ENCODE measurements around the gene NYNRIN. TPM values are rescaled to one million over a fixed set of nuclear protein-coding genes. Genes with fewer than 3 reads are reported as not detected.
"Not testable (repeated sequence)": the region's sequence is repeated elsewhere in the genome, so short reads cannot be mapped to it uniquely, and the experiment has no call there.

Gene NYNRIN
- total RNA-seq, 4 donors from 2014 or later = 18.5 to 43.6 (median 29.8) TPM

DNA sequence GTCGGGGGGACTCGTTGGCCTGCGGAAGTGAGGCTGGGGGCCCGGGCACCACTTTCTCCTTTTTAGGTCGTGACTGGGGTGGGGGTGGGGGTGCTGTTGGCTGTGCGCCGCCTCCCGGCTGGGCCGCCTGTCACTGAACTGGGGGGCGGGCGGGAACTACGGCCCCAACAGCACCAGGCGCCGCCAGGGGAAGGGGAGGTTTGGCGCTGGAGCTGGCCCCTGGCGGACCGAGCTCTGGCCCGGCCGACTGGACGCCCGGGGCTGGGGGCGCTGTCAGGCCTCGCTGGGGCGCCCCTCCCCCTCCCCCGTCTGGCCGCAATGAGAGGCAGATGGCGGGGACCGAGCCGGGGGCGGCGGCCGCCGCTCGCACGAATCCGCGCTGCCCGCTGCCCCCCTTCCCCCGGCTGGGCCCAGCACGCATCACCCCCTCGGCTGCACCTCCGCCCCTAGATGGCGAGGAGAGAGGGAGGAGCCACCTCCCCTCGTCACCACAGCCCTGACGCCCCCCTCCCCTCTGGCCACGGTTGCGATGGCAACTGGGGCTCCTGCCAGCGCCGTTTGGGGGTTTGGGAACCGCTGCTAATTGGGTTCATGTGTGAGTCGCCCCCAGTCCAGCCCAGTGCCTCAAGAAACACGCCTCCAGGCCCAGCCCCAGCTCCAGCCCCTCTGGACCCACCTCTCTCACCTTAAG lies 30.1 kb upstream of the NYNRIN start:
- H3K4me1 ChIP-seq = peaks cover 49% of the 10 kb centered on the region
- H3K4me3 ChIP-seq = peak overlapping the region; percentile 63
- H3K36me3 ChIP-seq = peaks cover 7% of the 10 kb centered on the region
- peak overlapping the region; percentile 94 for H3K27ac ChIP-seq
- H3K27me3 ChIP-seq = peaks cover 3% of the 10 kb centered on the region
- DNase-seq (ENCODE audit: low spot score in 2 of 2) = peak; percentile 85 to 87
- TF ChIP-seq EP300 (IDR thresholded peaks at IDR 0.05) (no peak), CTCF (IDR thresholded peaks at IDR 0.05) (no peak), POLR2A (IDR thresholded peaks at IDR 0.05) (peak in 1 of 2 donors; percentile 55), POLR2AphosphoS5 (IDR thresholded peaks at IDR 0.05) (no peak)
- no peaks in the 10 kb centered on the region for H3K9me3 ChIP-seq
- 10% methylated on average over 4 of the region's 52 CpGs for WGBS

GRCh38 chr14:24369463-24369862 lies 29.3 kb upstream of the NYNRIN start:
- H3K4me3 ChIP-seq = peak overlapping the region; percentile 63
- no peak for DNase-seq (ENCODE audit: low spot score in 2 of 2)
- peaks cover 49% of the 10 kb centered on the region for H3K4me1 ChIP-seq
- H3K9me3 ChIP-seq = no peaks in the 10 kb centered on the region
- H3K36me3 ChIP-seq = peaks cover 7% of the 10 kb centered on the region
- TF ChIP-seq POLR2A (IDR thresholded peaks at IDR 0.05) (no peak), POLR2AphosphoS5 (IDR thresholded peaks at IDR 0.05) (no peak), EP300 (IDR thresholded peaks at IDR 0.05) (no peak)
- H3K27me3 ChIP-seq = peaks cover 3% of the 10 kb centered on the region
- H3K27ac ChIP-seq = peak overlapping the region; percentile 94
- WGBS = 71% methylated on average over 18 of the region's 20 CpGs

DNA sequence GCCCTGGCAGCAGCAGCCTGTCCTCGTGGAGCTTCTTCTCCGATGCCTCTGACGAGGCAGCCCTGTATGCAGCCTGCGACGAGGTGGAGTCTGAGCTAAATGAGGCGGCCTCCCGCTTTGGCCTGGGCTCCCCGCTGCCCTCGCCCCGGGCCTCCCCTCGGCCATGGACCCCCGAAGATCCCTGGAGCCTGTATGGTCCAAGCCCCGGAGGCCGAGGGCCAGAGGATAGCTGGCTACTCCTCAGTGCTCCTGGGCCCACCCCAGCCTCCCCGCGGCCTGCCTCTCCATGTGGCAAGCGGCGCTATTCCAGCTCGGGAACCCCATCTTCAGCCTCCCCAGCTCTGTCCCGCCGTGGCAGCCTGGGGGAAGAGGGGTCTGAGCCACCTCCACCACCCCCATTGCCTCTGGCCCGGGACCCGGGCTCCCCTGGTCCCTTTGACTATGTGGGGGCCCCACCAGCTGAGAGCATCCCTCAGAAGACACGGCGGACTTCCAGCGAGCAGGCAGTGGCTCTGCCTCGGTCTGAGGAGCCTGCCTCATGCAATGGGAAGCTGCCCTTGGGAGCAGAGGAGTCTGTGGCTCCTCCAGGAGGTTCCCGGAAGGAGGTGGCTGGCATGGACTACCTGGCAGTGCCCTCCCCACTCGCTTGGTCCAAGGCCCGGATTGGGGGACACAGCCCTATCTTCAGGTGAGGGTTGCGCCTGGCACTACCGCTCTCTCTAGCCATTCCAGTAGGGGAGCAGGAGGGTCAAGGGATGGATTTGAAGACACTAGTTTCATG lies 28.7 kb upstream of the NYNRIN start:
- Histone ChIP-seq H3K36me3 (peaks cover 7% of the 10 kb centered on the region), H3K27me3 (peaks cover 3% of the 10 kb centered on the region), H3K9me3 (no peaks in the 10 kb centered on the region), H3K27ac (peak overlapping the region; percentile 94), H3K4me1 (peaks cover 46% of the 10 kb centered on the region), H3K4me3 (peak overlapping the region; percentile 63)
- DNase-seq (ENCODE audit: low spot score in 2 of 2) = no peak
- no peak for TF ChIP-seq CTCF (IDR thresholded peaks at IDR 0.05)
- 73% methylated on average over 11 of the region's 32 CpGs for WGBS

GRCh38 chr14:24370748-24371147 lies 28.1 kb upstream of the NYNRIN start:
- H3K4me3 ChIP-seq = no peak overlapping the region
- H3K36me3 ChIP-seq = peaks cover 7% of the 10 kb centered on the region
- H3K4me1 ChIP-seq = peaks cover 39% of the 10 kb centered on the region
- peaks cover 3% of the 10 kb centered on the region for H3K27me3 ChIP-seq
- TF ChIP-seq EP300 (IDR thresholded peaks at IDR 0.05) = no peak
- TF ChIP-seq POLR2A (IDR thresholded peaks at IDR 0.05) = no peak
- TF ChIP-seq POLR2AphosphoS5 (IDR thresholded peaks at IDR 0.05) = no peak
- TF ChIP-seq CTCF (IDR thresholded peaks at IDR 0.05) = no peak
- no peak for DNase-seq (ENCODE audit: low spot score in 2 of 2)
- no peaks in the 10 kb centered on the region for H3K9me3 ChIP-seq
- 63% methylated on average over 1 of the region's 1 CpG for WGBS
- H3K27ac ChIP-seq = no peak overlapping the region

DNA sequence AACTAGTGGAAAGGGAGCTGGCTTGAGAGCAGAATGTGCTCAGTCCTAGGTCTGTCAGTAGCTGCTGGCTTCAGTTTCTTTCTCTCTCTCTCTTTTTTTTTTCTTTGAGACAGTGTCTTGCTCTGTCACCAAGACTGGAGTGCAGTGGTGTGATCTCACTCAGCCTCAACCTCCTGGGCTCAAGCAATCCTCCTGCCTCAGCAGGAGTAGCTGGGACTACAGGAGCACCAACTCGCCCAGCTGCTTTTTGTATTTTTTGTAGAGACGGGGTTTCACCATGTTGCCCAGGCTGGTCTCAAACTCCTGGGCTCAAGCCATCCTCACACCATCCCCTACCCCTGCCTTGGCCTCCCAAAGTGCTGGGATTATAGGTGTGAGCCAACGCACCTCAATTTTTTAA lies 27.2 kb upstream of the NYNRIN start:
- DNase-seq (ENCODE audit: low spot score in 2 of 2); H3K27me3 ChIP-seq; H3K27ac ChIP-seq; H3K4me3 ChIP-seq; H3K9me3 ChIP-seq; H3K36me3 ChIP-seq: not testable (repeated sequence)
- WGBS = 82% methylated on average over 3 of the region's 3 CpGs
- H3K4me1 ChIP-seq = peaks cover 31% of the 10 kb centered on the region

- no peak overlapping the region for H3K27ac ChIP-seq
- no peak for TF ChIP-seq POLR2A (IDR thresholded peaks at IDR 0.05)
- TF ChIP-seq EP300 (IDR thresholded peaks at IDR 0.05) = no peak
- no peak for TF ChIP-seq CTCF (IDR thresholded peaks at IDR 0.05)
- TF ChIP-seq POLR2AphosphoS5 (IDR thresholded peaks at IDR 0.05) = no peak
- peaks cover 7% of the 10 kb centered on the region for H3K36me3 ChIP-seq
- 81% methylated on average over 12 of the region's 12 CpGs for WGBS
- no peaks in the 10 kb centered on the region for H3K9me3 ChIP-seq
- no peak for DNase-seq (ENCODE audit: low spot score in 2 of 2)
- peaks cover 3% of the 10 kb centered on the region for H3K27me3 ChIP-seq
- H3K4me1 ChIP-seq = peaks cover 24% of the 10 kb centered on the region
- H3K4me3 ChIP-seq = no peak overlapping the region
These were observed 25.9 kb upstream of the NYNRIN start for GRCh38 chr14:24372701-24373416.
